ENCODE data around the gene NTNG2. TPM values are rescaled to one million over a fixed set of nuclear protein-coding genes. Genes with fewer than 3 reads are reported as not detected.

NTNG2 gene
- total and polyA plus RNA-seq, 9 of the 15 experiments (the other 6 are each of a cell fraction or from before 2014, with no cell fraction given), result 0.01 to 0.11 (median 0.09) TPM; not detected in 6

- TF ChIP-seq SAFB2 (IDR thresholded peaks at IDR 0.05; ENCODE audit: borderline replicate concordance, low read depth, low read length, severe bottlenecking), result no peak
- no peak for TF ChIP-seq NCOA2 (IDR thresholded peaks at IDR 0.05; ENCODE audit: partially characterized antibody in 2 of 2)
- TF ChIP-seq SMAD1 (IDR thresholded peaks at IDR 0.05; ENCODE audit: low read depth, low read length, partially characterized antibody), result no peak
- peak; percentile 34; the same call in 1 of the 2 replicates for TF ChIP-seq RB1 (IDR thresholded peaks at IDR 0.05; ENCODE audit: low read depth)
- TF ChIP-seq, protein P1, sequence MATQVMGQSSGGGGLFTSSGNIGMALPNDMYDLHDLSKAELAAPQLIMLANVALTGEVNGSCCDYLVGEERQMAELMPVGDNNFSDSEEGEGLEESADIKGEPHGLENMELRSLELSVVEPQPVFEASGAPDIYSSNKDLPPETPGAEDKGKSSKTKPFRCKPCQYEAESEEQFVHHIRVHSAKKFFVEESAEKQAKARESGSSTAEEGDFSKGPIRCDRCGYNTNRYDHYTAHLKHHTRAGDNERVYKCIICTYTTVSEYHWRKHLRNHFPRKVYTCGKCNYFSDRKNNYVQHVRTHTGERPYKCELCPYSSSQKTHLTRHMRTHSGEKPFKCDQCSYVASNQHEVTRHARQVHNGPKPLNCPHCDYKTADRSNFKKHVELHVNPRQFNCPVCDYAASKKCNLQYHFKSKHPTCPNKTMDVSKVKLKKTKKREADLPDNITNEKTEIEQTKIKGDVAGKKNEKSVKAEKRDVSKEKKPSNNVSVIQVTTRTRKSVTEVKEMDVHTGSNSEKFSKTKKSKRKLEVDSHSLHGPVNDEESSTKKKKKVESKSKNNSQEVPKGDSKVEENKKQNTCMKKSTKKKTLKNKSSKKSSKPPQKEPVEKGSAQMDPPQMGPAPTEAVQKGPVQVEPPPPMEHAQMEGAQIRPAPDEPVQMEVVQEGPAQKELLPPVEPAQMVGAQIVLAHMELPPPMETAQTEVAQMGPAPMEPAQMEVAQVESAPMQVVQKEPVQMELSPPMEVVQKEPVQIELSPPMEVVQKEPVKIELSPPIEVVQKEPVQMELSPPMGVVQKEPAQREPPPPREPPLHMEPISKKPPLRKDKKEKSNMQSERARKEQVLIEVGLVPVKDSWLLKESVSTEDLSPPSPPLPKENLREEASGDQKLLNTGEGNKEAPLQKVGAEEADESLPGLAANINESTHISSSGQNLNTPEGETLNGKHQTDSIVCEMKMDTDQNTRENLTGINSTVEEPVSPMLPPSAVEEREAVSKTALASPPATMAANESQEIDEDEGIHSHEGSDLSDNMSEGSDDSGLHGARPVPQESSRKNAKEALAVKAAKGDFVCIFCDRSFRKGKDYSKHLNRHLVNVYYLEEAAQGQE (IDR thresholded peaks at IDR 0.05; ENCODE audit: borderline replicate concordance), result peak; percentile 64; the same call in 1 of the 2 replicates
- TF ChIP-seq, protein P1 (CRISPR knock-in tag; IDR thresholded peaks at IDR 0.05; ENCODE audit: low read depth), result no peak
- 0 out of 4 replicates have a peak, but pooled peaks of 1 of the 2 experiments have one; percentile 31 for TF ChIP-seq MAZ (CRISPR knock-in tag; conservative IDR thresholded peaks at IDR 0.05 in 1 of 2, IDR thresholded peaks at IDR 0.05 in 1 of 2)
- TF ChIP-seq YY1 (IDR thresholded peaks at IDR 0.05; ENCODE audit: borderline replicate concordance in 1 of 3, control insufficient read depth in 1 of 3, extremely low read depth in 1 of 3, insufficient read depth in 3 of 3, insufficient read length in 1 of 3, insufficient replicate concordance in 2 of 3, low read depth in 1 of 3, low read length in 2 of 3), result peak in 1 of 3 experiments; percentile 15
- peak; percentile 90; the same call in 1 of the 2 replicates for TF ChIP-seq ZKSCAN1 (IDR thresholded peaks at IDR 0.05; ENCODE audit: low read depth, low read length)
- no peak for TF ChIP-seq NUFIP1 (IDR thresholded peaks at IDR 0.05; ENCODE audit: partially characterized antibody)
- no peak for TF ChIP-seq DPF2 (IDR thresholded peaks at IDR 0.05)
- peak; percentile 48; the same call in 1 of the 2 replicates for TF ChIP-seq ARID2 (IDR thresholded peaks at IDR 0.05)
- TF ChIP-seq, protein P2, sequence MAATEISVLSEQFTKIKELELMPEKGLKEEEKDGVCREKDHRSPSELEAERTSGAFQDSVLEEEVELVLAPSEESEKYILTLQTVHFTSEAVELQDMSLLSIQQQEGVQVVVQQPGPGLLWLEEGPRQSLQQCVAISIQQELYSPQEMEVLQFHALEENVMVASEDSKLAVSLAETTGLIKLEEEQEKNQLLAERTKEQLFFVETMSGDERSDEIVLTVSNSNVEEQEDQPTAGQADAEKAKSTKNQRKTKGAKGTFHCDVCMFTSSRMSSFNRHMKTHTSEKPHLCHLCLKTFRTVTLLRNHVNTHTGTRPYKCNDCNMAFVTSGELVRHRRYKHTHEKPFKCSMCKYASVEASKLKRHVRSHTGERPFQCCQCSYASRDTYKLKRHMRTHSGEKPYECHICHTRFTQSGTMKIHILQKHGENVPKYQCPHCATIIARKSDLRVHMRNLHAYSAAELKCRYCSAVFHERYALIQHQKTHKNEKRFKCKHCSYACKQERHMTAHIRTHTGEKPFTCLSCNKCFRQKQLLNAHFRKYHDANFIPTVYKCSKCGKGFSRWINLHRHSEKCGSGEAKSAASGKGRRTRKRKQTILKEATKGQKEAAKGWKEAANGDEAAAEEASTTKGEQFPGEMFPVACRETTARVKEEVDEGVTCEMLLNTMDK (IDR thresholded peaks at IDR 0.05; ENCODE audit: borderline replicate concordance, insufficient read depth, low read depth, low read length, poor library complexity, severe bottlenecking), result peak; percentile 44
- TF ChIP-seq TFAP4 (CRISPR knock-in tag; IDR thresholded peaks at IDR 0.05; ENCODE audit: borderline replicate concordance), result peak; percentile 81
These were observed 8.0 kb downstream of the NTNG2 start (continued) for GRCh38 chr9:132169672-132170392.
